HG03442 (cell line): ENCODE data around the gene ACSF3.
"Not testable (repeated sequence)": the region's sequence is repeated elsewhere in the genome, so short reads cannot be mapped to it uniquely, and the experiment has no call there.

Source experiments
- ATAC-seq: cut with Tn5 transposase; IDR thresholded peaks from one replicate; pipeline ENCODE4 v1.9.1; 2021; ENCODE audit warnings: mild to moderate bottlenecking, moderate library complexity; ENCODE audit not compliant: unreplicated experiment

Gene ACSF3

DNA sequence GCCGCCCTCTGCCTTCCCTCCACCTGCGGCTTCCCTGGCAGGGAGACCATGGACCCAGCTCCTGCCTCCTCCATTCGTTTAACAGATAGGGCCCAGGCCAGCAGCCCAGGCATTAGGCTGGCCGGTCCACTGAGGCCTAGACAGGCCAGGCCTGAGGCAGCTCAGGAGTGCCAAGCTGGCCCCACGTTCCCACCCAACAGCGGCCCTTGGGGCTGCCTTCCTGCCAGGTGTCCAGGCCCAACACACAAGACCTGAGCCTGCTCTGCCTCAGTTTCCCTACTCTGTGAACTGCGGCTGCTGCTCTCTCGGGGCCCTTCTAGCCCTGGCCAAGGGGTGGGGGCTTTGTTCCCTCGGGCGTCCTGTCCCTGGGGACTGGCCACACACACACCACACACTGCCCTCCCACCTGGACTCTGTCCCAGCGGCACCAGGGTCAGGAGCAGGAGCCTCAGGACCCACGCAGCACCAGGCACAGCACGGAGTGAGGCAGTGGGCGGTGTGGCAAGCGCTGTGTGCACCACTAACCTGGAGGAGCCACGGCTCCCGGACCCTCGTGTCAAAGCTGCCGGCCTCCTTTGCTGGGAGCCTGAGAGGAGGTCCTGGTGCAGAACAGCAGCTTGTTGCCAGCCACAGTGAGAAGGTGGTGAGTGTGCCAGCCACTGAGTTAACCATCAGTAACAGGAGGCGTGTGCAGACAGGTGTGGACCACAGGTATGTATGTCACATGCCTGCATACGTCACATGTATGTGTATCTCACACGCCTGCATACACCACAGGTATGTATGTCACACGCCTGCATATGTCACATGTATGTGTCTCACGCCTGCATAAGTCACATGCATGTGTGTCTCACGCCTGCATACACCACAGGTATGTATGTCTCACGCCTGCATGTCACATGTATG, 63.3 kb downstream of the ACSF3 start:
- ATAC-seq: no peak

DNA sequence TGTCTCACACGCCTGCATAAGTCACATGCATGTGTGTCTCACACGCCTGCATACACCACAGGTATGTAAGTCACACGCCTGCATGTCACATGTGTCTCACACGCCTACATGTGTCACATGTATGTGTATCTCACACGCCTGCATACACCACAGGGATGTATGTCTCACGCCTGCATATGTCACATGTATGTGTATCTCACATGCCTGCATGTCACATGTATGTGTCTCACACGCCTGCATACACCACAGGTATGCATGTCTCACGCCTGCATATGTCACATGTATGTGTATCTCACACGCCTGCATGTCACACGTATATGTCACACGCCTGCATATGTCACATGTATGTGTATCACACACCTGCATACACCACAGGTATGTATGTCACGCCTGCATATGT, 64.1 kb downstream of the ACSF3 start:
- ATAC-seq: no peak

DNA sequence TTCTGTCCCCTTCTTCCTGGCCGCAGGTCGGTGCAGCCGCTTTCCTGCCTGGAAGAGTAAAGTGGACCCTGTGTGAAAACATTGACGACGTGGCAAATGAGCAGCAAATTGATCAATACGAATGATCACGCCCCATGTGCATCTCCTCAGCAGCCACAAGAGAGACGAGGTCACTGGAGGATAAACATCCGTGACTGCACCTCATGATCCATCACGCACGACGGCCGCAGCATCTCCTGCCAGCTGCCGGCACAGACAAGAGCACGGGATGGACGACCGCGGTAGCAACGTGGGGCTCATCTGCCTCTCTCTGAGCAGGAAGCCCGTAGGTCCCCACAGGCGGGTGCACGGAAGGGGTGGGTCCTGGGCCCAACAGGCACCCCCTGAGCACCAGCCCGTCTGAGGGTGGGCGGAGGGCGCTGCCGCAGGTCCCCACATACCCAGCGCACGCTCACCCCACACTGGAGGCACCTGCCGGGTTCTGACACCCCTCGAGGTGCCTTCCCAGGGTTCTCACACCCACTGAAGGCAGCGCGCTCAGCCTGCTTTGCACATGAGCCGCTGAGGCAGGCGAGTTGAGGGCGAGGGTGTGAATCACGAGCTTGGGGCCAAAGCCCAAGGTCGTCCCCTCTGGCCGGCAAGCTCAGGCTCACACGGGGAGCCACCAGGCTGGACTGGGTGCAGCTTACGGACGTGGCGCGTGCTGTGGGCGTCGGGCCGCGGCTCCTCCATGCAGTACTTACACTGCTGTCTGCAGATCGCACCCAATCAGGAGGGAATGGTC, 65.6 kb downstream of the ACSF3 start:
- ATAC-seq: no peak

DNA sequence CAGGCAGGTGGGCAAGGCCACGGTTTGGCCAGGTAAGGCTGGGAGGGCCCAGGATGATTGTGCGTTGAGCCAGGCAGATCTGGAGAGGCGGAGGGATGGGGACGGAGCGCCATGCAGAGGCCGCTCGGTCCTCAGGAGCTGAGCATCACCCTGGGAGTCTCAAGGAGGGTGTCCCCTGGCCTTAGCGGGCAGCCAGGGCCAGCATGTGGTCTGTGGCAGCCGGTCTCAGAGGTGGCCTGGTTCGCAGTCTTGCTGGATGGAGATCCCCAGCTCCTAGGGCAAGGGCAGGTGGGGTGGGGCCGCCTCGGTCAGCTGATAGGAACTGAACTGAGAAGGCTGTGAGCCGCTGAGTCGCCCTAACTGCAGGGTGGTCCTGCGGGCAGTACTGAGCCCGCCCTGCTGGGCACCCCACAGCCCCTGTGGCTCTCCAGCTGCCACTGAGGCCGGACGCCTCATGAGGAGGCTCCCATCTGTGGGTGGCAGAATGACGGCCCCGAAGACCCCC, 66.2 kb downstream of the ACSF3 start:
- no peak for ATAC-seq

DNA sequence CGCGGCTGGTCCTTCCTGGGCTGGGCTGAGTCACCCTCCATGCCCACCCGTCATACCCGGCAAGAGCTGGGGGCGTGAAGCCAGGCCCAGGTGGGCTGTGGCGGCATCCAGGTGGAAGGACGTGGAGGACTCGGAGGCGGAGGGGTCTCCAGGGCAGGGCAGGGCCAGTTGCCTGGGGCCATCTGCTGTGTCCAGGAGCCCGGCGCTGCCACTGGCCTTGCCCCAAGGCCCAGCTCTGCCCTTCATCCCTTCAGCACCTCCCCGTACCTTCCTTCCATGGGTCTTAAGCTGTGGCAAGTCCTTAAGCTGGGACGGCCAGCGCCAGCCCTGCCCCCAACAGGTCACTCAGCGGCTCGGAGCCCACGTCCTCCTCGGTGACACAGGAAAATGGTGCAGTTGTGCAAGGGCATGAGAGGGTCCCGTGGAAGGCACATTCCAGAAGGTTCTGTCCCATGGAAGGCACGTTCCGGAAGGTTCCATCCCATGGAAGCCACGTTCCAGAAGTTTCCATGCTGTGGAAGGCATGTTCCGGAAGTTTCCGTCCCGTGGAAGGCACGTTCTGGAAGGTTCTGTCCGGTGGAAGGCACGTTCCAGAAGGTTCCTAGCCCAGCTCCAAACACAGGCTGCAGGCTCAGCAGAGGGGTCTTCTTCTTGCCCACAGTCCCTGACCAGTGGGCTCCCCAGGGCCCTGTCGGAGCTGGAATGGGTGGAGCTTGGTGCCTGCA, 67.5 kb downstream of the ACSF3 start:
- no peak for ATAC-seq

DNA sequence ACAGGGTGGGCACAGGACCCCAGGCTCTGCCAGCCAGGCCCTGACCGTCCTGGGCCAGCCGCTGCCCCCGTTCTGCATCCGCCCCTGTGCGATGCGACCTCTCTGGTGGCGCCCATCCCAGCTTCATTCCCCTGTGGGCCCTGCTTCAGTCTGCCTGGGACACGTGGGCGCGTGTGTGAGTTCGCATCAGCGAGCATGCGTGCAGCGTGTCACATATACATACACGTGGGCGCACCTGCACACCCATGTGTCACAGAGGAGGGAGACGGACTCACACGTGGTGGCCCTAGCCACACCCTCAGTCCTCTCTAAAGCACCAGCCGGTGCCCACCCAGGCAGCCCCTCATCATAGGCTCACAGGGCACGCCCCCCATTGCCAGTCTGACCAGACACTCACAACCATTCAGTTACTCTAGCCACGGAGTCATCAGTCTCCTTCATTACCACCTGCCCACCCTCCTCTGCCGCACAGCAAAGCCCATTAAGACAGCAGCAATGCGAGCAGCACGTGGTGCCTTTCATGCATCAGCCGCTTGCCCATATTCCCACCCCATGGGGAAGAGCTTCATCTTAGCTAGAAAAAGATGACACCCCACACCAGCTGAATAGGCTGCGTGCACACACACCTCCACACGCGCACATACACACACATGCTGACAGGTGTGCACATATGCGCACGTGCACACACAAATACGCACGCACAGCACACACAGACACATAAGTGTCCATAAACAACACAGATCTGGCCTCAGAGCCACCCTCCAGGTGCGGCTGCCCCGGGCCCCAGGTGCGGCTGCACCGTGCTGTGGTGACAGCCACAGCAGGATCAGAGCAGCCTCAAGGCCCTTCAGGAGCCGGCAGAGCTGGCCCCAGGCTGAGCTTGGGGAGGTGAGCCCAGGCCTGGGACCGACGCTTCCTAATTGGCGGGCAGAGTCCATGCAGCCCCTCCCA, 68.4 kb downstream of the ACSF3 start:
- ATAC-seq: no peak

DNA sequence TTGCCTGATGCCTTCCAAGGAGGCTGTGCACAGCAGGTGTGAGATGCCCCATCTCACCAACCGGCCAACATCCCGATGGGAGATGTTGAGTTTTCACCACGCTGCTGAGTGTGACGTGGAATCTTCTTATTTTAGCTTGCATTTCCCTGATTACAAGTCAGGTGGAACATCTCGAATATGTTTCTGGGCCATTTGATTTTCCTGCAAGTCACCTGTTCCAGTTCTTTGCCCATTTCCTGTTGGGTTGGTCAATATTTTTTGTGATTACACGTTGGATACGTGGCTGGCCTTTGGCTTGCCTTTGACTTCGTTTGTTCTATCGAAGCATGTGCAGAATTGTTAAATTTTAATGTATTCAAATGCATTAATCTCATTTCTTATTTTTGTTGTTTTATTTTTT, 69.6 kb downstream of the ACSF3 start:
- no peak for ATAC-seq

DNA sequence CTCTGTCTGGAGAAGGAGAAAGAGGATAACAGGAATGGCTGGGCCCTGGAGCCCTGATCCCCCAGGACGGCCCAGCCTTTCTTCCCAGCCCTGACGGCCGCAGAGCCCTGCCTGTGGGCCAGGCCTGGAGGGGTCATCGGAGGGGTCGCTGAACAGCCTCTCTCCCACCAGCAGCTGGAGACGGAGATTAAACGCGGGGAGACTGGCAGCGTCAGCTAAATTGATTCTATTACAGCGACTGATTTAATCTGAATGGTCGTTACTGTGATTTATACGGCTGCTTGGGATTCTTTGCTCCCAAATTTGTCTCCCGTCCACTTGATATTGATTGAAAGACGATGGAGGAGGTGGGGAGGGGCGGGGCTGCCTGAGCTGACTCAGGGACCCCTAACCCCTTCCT, 70.8 kb downstream of the ACSF3 start:
- no peak for ATAC-seq

DNA sequence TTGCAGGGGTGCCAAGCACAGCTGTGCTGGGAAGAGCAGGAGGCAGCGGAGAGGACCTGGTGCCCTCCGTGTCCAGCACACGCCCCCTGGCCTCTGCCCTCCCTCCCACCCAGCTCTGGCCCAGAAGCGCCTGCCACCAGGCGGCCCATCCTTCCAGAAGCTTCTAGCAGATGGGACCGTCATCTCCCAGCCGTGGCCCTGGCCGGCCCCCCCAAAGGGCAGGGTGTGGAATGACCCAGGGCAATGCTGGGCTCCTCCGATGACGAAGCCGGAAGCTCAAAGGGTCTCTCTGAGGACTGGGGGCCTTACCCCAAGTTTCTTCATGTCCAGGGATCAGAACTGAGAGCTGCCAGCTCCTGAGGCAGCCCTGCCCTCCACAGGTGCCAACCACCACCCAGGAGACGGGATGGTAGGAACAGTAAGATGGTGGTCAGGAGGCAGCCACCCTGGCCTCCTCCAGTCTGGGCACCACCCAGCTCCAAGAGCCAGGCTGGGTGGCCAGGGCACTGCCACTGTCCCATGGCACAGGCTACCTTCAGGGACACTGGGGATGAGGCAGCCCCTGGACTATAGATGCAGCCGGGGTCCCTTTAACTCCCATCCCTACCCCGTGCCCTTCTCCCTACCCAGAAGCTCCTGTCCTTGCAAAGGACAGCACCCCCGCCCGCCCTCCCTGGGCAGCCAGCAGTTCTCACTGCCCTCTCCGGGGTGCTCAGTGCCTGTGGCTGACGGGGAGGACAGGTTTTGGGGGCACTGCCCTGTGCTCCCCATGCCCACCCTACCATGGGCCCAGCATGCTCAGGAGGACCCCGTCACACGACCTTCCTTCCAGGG, 71.4 kb downstream of the ACSF3 start:
- no peak for ATAC-seq

DNA sequence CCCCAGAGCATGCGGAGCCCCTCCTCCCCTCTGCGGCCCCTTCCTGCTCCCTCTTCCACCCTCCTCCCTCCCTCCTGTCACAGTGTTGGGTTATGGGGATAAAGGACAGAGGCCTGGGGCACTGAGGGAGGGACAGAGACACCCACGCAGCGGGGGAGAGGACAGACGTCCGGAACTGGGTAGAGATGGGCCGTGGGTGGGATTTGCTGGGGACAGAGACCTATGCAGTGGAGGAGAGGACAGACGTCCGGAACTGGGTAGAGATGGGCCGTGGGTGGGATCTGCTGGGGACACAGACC, 72.0 kb downstream of the ACSF3 start:
- not testable (repeated sequence) for ATAC-seq

DNA sequence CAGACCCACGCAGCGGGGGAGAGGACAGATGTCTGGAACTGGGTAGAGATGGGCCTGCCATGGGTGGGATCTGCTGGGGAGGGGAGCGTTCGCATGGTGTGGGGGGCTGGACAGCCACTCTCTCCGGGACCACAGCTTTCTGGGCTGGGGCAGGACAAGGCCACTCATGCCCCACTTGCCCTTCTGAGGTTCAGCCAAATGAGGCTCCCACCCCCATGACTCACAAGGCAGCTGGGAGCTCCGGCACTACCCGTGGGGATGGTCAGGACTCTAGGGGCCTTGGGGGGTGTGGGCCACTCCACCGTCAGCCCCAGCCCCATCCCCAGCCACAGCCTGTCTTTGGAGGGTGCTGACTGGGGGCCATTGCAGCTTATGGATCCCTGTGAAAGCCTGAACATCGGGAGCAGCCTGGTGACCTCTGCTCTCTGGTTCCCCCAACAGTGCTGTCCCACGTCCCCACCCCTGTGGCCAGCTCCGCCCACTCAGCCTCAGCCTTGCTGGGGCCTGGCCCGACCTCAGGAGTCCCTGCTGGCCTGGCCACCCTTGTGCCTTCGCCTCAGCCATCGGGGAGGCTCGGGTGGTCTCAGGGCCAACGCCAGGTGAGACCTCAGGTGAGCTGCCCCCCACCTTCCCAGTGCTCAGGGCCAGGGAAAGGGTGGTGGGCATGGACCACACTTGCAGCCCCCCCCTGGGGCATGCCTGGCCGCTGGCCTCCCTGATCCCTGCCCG, 73.2 kb downstream of the ACSF3 start:
- no peak for ATAC-seq

DNA sequence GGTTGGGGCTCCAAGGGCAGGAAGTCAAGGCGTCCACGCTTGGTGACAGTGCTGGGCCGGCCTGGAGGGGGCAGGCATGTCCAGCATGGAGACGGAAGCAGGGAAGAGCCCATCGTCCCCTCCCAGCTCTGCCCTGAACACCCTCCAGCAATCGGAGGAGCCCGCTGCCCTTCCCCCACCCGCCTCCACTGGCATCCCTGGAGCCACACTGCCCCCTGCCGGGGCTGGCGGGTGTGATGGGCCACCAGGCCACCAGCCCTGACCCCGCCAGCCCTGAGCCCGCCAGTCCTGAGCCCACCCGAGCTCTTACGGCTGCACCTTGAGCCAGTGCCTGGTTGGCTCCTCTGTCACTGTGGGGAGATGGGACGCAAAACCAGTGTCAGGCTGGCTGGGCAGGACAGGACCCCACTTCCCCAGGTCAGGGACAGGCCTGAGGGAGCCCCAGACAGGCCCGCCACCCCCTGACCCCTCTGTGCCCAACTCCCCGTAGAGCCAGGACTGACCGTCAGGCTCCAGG, 73.8 kb downstream of the ACSF3 start:
- no peak for ATAC-seq

DNA sequence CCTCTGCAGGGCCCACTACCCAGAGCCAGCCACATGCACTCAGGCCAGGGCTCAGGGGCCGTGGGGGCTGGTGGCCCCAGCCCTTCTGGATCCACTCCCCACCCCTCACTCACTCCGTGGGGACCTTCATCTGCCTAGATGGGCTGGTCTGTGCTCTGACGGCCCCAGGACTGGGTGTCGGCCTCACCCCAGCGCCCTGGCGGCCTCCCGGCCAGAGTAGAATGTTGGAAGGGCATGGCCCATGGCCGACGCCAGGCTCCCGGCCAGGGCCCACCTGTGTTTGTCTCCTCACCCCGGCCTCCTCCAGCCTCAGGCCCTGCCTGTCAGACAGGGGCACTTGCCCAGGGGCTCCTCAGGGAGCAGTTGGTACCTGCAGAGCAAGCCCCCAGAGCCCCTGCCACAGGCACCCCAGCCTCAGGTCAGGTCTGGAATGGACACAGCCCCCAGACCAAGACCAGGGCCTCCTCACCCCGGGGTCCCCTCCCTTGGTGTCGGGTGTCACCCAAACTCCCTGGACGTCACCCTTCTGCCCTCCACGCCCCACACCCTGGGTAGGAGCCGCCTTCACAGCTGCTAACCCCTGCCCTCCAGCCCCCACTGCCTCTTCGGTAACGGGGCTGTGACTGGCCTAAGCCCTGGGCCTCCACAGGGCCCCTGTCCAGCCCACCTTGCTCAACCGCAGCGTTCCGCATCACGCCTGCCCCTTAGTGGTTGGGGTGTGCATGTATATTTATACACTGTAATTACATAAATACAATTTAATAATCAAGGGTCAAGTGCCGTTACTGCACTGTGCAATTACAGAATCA, 74.9 kb downstream of the ACSF3 start:
- no peak for ATAC-seq

DNA sequence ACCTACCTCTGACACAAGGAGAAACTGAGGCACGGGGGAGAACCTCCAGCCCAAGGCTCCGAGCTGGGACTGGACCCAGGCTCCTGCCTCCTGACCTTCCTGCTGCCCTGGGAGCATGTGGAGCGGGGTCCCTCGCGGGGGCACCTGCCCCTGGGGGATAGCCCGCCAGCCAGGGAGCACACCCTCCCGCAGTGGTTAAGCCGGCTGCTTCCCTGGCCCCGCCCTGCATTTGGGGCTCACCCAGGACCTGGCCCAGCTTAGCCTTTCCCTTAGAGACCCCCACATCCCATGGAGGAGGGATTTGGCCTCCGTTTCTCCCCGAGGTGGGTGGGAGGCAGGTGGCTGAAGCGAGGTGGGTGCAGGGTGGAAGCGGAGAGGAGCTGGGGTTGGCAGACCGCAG, 76.1 kb downstream of the ACSF3 start:
- ATAC-seq: no peak

DNA sequence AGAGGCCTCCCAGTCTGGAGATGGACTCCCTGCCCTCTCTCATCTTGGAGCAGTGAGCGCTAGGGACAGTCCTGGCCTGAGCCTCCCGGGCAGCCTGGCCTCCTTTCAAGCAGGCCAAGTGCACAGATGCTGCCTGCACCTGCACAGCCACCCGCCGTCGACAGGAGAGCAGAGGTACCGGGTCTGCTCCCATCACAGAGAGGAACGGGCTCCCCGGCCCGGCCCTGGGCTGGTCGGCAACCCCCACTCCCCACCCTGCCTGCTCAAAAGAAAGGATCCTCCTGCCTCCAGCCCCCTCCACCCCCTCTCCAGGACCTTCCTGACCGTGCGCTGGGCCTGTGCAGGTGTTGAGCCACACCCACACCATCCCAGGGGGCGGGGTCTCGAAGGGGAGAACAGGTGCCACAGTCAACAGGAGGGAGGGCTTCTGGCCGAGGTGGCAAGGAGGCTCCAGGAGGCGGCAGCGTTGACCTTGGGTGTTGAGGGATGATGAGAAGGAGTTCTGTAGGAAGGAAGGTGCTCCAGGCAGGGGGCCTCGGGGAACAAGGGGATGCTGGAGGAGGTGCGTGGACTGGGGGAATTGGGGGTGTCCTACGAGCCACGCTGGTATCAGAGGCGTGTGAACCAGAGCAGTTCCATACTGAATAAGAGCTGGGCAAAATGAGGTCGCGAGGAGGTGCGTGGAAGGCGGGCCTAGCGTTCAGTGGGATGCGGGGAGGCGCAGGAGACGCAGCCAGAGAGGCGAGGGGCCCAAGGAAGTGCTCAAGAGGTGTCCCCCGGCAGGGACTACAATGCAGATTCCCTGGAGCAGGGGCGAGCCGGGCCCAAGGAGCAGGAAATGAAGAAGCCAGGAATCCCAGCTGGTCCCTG, 76.9 kb downstream of the ACSF3 start:
- ATAC-seq: no peak

DNA sequence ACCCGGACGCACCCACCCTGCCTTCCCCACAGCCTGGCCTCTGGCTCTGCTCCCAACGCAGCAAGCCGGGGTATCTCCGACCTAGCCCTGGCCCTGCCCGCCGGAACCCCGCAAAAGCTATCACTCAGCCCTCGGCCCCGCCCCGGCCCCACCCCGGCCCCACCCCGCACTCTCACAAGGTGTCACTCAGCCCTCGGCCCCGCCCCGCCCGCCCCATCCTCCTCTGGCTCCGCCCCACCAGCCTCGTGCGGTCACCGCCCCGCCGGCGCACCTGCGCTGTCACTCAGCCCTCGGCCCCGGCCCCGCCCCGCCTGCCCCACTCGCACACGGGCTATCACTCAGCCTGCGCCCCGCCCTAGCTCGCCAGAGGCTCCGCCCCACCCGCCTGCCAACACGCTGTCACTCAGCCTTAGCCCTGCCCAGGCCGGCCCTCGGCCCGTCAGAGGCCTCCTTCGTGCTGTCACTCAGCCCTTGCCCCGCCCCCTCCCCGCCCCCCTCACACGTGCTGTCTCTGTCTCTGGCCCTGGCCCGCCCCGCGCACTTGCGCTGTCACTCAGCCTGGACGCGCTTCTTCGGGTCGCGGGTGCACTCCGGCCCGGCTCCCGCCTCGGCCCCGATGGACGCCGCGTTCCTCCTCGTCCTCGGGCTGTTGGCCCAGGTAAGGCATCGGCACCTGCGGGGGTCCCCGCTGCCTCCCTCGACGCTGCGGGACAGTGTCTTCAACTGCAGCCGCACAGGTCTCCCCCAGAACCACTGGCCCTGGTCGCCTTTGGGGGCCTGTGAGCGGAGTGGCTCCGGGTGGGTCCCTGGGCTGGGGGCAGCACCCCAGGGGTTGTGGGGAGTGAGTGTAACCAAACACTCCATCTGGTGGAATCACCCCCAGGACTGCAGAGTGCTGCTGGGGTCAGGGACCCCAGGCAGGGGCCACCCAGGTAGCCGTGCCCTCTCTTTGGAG, 77.8 kb downstream of the ACSF3 start, which contains the start of gene CDH15:
TSS of gene CDH15 (plus strand) at position 533 of the 955 bp plus-strand sequence. CDS start at position 617, 84 bp downstream.
- ATAC-seq: peak; percentile 70
